Sigmoid colon (tissue), 4 donors: ENCODE results near the gene SLC25A33.

Experiments used
- EP300 ChIP-seq, 4 donors: sonication (generic); formaldehyde crosslinking; IDR thresholded peaks; one replicate each; pipeline ENCODE4 v1.6.1; 2017; ENCODE audit warnings: antibody characterized with exemption in 4 of 4
- POLR2A ChIP-seq, 2 donors: fragments of 450-650 bp; IDR thresholded peaks; one replicate each; pipeline ENCODE4 v1.6.1; 2016; ENCODE audit warnings: antibody characterized with exemption in 2 of 2, mild to moderate bottlenecking in 2 of 2, moderate library complexity in 2 of 2
- POLR2AphosphoS5 ChIP-seq, 4 donors: sonication (generic); formaldehyde crosslinking; IDR thresholded peaks; one replicate each; pipeline ENCODE4 v1.6.1; 2017; ENCODE audit warnings: antibody characterized with exemption in 4 of 4
- TF ChIP-seq, protein P1 (sequence below), 4 experiments: fragments of 450-650 bp in 3 of 4; fragments of 200-600 bp in 1 of 4; IDR thresholded peaks; one replicate each; pipeline ENCODE4 v1.5.1; 2016 to 2019; ENCODE audit warnings: antibody characterized with exemption in 4 of 4, mild to moderate bottlenecking in 3 of 4, moderate library complexity in 2 of 4

GRCh38 chr1:9588551-9589143, 49.4 kb downstream of the SLC25A33 start, which contains the start of gene TMEM201:
- no peak for TF ChIP-seq POLR2A (IDR thresholded peaks at IDR 0.05)
- TF ChIP-seq EP300 (IDR thresholded peaks at IDR 0.05): no peak
- no peak for TF ChIP-seq POLR2AphosphoS5 (IDR thresholded peaks at IDR 0.05)
- TF ChIP-seq, protein P1, sequence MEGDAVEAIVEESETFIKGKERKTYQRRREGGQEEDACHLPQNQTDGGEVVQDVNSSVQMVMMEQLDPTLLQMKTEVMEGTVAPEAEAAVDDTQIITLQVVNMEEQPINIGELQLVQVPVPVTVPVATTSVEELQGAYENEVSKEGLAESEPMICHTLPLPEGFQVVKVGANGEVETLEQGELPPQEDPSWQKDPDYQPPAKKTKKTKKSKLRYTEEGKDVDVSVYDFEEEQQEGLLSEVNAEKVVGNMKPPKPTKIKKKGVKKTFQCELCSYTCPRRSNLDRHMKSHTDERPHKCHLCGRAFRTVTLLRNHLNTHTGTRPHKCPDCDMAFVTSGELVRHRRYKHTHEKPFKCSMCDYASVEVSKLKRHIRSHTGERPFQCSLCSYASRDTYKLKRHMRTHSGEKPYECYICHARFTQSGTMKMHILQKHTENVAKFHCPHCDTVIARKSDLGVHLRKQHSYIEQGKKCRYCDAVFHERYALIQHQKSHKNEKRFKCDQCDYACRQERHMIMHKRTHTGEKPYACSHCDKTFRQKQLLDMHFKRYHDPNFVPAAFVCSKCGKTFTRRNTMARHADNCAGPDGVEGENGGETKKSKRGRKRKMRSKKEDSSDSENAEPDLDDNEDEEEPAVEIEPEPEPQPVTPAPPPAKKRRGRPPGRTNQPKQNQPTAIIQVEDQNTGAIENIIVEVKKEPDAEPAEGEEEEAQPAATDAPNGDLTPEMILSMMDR (IDR thresholded peaks at IDR 0.05): peak in 1 of 4 experiments; percentile 86
